Astrocyte (in vitro differentiated cells and primary cell): ENCODE data around the gene PTPRD. TPM values are rescaled to one million over a fixed set of nuclear protein-coding genes. Genes with fewer than 3 reads are reported as not detected.
A peak's percentile ranks its signal among the peaks of the same experiment; 100 is the strongest.

Source experiments
- DNase-seq: peaks from one replicate; pipeline ENCODE4 v3.0.0-alpha.2; 2010; ENCODE audit warnings: low read depth
- FAIRE-seq: peaks from 2 replicates; lab custom pipeline; 2011; peaks lifted over from hg19 to GRCh38; lab: Jason Lieb, UNC
- H2AFZ ChIP-seq: 2 replicates; pipeline ENCODE4 v1.6.0; 2012; ENCODE audit warnings: low read depth, low read length, inconsistent platforms
- H3K27ac ChIP-seq: 2 replicates; pipeline ENCODE4 v1.5.1; 2011; ENCODE audit warnings: low read depth, low read length, inconsistent platforms
- H3K27me3 ChIP-seq: 2 replicates; pipeline ENCODE4 v1.6.0; 2011; ENCODE audit warnings: low read length, inconsistent platforms; ENCODE audit not compliant: insufficient read depth
- H3K36me3 ChIP-seq: 2 replicates; pipeline ENCODE4 v1.5.1; 2011; ENCODE audit warnings: low read length, inconsistent platforms; ENCODE audit not compliant: insufficient read depth
- H3K4me1 ChIP-seq: 2 replicates; pipeline ENCODE4 v1.5.1; 2011; ENCODE audit warnings: low read length, inconsistent platforms; ENCODE audit not compliant: insufficient read depth
- H3K4me2 ChIP-seq: 2 replicates; pipeline ENCODE4 v1.6.0; 2012; ENCODE audit warnings: low read length, inconsistent platforms
- H3K4me3 ChIP-seq: 2 replicates; pipeline ENCODE4 v1.5.1; 2011; ENCODE audit warnings: low read depth, mild to moderate bottlenecking, low read length, inconsistent platforms; ENCODE audit not compliant: insufficient read depth
- H3K79me2 ChIP-seq: 2 replicates; pipeline ENCODE4 v1.6.0; 2012; ENCODE audit warnings: mild to moderate bottlenecking, low read length, inconsistent platforms; ENCODE audit not compliant: insufficient read depth
- H3K9ac ChIP-seq: 2 replicates; pipeline ENCODE4 v1.6.0; 2012; ENCODE audit warnings: mild to moderate bottlenecking, low read length, inconsistent platforms
- H3K9me3 ChIP-seq: 2 replicates; pipeline ENCODE4 v1.5.1; 2012; ENCODE audit warnings: low read depth, mild to moderate bottlenecking, low read length, inconsistent platforms; ENCODE audit not compliant: insufficient read depth
- H4K20me1 ChIP-seq: 2 replicates; pipeline ENCODE4 v1.6.0; 2012; ENCODE audit warnings: low read length, inconsistent platforms; ENCODE audit not compliant: insufficient read depth
- H3K27ac Mint-ChIP-seq: one replicate; pipeline ENCODE4 v1.8.0; 2021; ENCODE audit warnings: mild to moderate bottlenecking, mixed read lengths; ENCODE audit not compliant: unreplicated experiment
- H3K27me3 Mint-ChIP-seq: one replicate; pipeline ENCODE4 v1.8.0; 2021; ENCODE audit warnings: low read depth, mixed read lengths; ENCODE audit not compliant: unreplicated experiment
- H3K36me3 Mint-ChIP-seq: one replicate; pipeline ENCODE4 v1.8.0; 2021; ENCODE audit warnings: low read depth, mixed read lengths; ENCODE audit not compliant: unreplicated experiment
- H3K4me1 Mint-ChIP-seq: one replicate; pipeline ENCODE4 v1.8.0; 2021; ENCODE audit warnings: low read depth, mixed read lengths; ENCODE audit not compliant: unreplicated experiment
- H3K4me3 Mint-ChIP-seq: one replicate; pipeline ENCODE4 v1.8.0; 2021; ENCODE audit warnings: mild to moderate bottlenecking, moderate library complexity, mixed read lengths; ENCODE audit not compliant: unreplicated experiment
- H3K9me3 Mint-ChIP-seq: one replicate; pipeline ENCODE4 v1.8.0; 2021; ENCODE audit warnings: mild to moderate bottlenecking, mixed read lengths; ENCODE audit not compliant: unreplicated experiment
- EZH2 ChIP-seq: IDR thresholded peaks from 2 replicates; pipeline ENCODE4 v1.6.1; 2012; ENCODE audit warnings: mild to moderate bottlenecking, low read length, inconsistent platforms; ENCODE audit not compliant: insufficient read depth
- total RNA-seq: library from RNA; stranded (reverse); gene quantifications from 2 replicates; pipeline ENCODE4 v1.2.1, GENCODE V29; 2021
- TF ChIP-seq, protein P1 (sequence below): IDR thresholded peaks from 2 replicates; pipeline ENCODE4 v1.5.1; 2011; ENCODE audit warnings: low read depth, mild to moderate bottlenecking, inconsistent platforms, low read length, moderate library complexity; ENCODE audit not compliant: insufficient read depth

The PTPRD gene
- total RNA-seq, 1 donor from 2014 or later: 88.1 TPM

GRCh38 chr9:8831568-8831967 is 1781.2 kb downstream of the PTPRD start:
- Histone ChIP-seq H3K4me2 (no peak overlapping the region), H4K20me1 (no peaks in the 10 kb centered on the region), H3K4me3 (no peak overlapping the region), H3K79me2 (no peaks in the 10 kb centered on the region), H3K9me3 (no peaks in the 10 kb centered on the region), H3K9ac (no peak overlapping the region), H3K27me3 (no peaks in the 10 kb centered on the region), H3K4me1 (no peaks in the 10 kb centered on the region), H3K36me3 (no peaks in the 10 kb centered on the region), H2AFZ (no peak overlapping the region), H3K27ac (no peak overlapping the region)
- TF ChIP-seq, protein P1, sequence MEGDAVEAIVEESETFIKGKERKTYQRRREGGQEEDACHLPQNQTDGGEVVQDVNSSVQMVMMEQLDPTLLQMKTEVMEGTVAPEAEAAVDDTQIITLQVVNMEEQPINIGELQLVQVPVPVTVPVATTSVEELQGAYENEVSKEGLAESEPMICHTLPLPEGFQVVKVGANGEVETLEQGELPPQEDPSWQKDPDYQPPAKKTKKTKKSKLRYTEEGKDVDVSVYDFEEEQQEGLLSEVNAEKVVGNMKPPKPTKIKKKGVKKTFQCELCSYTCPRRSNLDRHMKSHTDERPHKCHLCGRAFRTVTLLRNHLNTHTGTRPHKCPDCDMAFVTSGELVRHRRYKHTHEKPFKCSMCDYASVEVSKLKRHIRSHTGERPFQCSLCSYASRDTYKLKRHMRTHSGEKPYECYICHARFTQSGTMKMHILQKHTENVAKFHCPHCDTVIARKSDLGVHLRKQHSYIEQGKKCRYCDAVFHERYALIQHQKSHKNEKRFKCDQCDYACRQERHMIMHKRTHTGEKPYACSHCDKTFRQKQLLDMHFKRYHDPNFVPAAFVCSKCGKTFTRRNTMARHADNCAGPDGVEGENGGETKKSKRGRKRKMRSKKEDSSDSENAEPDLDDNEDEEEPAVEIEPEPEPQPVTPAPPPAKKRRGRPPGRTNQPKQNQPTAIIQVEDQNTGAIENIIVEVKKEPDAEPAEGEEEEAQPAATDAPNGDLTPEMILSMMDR: no peak
- TF ChIP-seq EZH2: no peak
- DNase-seq: no peak
- Mint-ChIP-seq H3K9me3 (no peaks in the 10 kb centered on the region), H3K27me3 (no peaks in the 10 kb centered on the region), H3K4me3 (no peak overlapping the region), H3K27ac (no peak overlapping the region), H3K36me3 (no peaks in the 10 kb centered on the region), H3K4me1 (peaks cover 16% of the 10 kb centered on the region)
- FAIRE-seq: no peak

GRCh38 chr9:8826281-8826680 is 1786.5 kb downstream of the PTPRD start:
- Histone ChIP-seq H3K27ac (no peak overlapping the region), H3K27me3 (no peaks in the 10 kb centered on the region), H3K4me1 (no peaks in the 10 kb centered on the region), H3K9ac (no peak overlapping the region), H4K20me1 (no peaks in the 10 kb centered on the region), H3K36me3 (no peaks in the 10 kb centered on the region), H3K4me3 (no peak overlapping the region), H3K79me2 (no peaks in the 10 kb centered on the region), H3K4me2 (no peak overlapping the region), H3K9me3 (no peaks in the 10 kb centered on the region), H2AFZ (no peak overlapping the region)
- Mint-ChIP-seq H3K4me1 (peaks cover 40% of the 10 kb centered on the region), H3K27ac (peak overlapping the region; percentile 22), H3K4me3 (no peak overlapping the region), H3K27me3 (no peaks in the 10 kb centered on the region), H3K36me3 (peaks cover 3% of the 10 kb centered on the region), H3K9me3 (no peaks in the 10 kb centered on the region)
- FAIRE-seq (no peak), DNase-seq (no peak)
- TF ChIP-seq, protein P1: no peak
- no peak for TF ChIP-seq EZH2

DNA sequence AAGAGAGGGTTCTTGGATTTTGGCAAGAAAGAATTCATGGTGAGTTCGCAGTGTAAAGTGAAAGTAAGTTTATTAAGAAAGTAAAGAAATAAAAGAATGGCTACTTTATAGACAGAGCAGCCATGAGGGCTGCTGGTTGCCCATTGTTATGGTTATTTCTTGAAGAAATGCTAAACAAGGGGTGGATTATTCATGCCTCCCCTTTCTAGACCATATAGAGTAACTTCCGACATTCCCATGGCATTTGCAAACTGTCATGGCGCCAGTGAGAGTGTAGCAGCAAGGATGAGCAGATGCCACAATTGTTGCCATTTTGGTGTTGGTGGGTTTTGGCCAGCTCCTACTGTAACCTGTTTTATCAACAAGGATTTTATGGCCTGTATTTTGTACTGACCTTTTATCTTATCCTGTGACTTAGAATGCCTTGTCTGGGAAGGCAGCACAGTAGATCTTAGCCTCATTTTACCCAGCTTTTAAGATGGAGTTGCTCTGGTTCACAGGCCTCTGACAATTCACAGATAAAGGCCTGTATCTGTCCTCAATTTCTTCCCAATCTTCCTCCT is 1787.1 kb downstream of the PTPRD start:
- H3K27me3 Mint-ChIP-seq: no peaks in the 10 kb centered on the region
- peaks cover 42% of the 10 kb centered on the region for H3K4me1 Mint-ChIP-seq
- Histone ChIP-seq H3K27me3 (no peaks in the 10 kb centered on the region), H3K27ac (no peak overlapping the region), H3K79me2 (no peaks in the 10 kb centered on the region), H3K4me2 (peak overlapping the region; percentile 39), H3K9ac (no peak overlapping the region), H3K36me3 (no peaks in the 10 kb centered on the region), H2AFZ (peak overlapping the region; percentile 47), H4K20me1 (no peaks in the 10 kb centered on the region), H3K9me3 (no peaks in the 10 kb centered on the region), H3K4me1 (no peaks in the 10 kb centered on the region), H3K4me3 (no peak overlapping the region)
- H3K27ac Mint-ChIP-seq: peak overlapping the region; percentile 54
- TF ChIP-seq, protein P1: no peak
- no peak for TF ChIP-seq EZH2
- peaks cover 3% of the 10 kb centered on the region for H3K36me3 Mint-ChIP-seq
- DNase-seq: no peak
- no peak for FAIRE-seq
- no peak overlapping the region for H3K4me3 Mint-ChIP-seq
- H3K9me3 Mint-ChIP-seq: no peaks in the 10 kb centered on the region
